DOHH2 (cell line): ENCODE measurements around the gene MRPL47.

ENCODE experiments used
- H3F3A ChIP-seq: fragments of 200-600 bp; sonication (generic), shearing (Covaris generic); 2 replicates; pipeline ENCODE4 v1.6.0; 2016; ENCODE audit warnings: antibody characterized with exemption, mild to moderate bottlenecking; ENCODE audit not compliant: control insufficient read depth, insufficient read depth
- H3K27ac ChIP-seq: fragments of 200-600 bp; sonication (generic); 2 replicates; pipeline ENCODE4 v1.5.1; 2014; ENCODE audit warnings: low read depth, mild to moderate bottlenecking, low read length, moderate library complexity
- H3K27me3 ChIP-seq: fragments of 200-600 bp; sonication (generic); 2 replicates; pipeline ENCODE4 v1.6.1; 2014; ENCODE audit warnings: mild to moderate bottlenecking, low read length, mixed read lengths; ENCODE audit not compliant: control insufficient read depth
- H3K36me3 ChIP-seq: fragments of 200-600 bp; sonication (generic); 2 replicates; pipeline ENCODE4 v1.6.1; 2014; ENCODE audit warnings: mild to moderate bottlenecking, low read length, moderate library complexity, mixed read lengths; ENCODE audit not compliant: control insufficient read depth
- H3K4me1 ChIP-seq: fragments of 200-600 bp; sonication (generic); 2 replicates; pipeline ENCODE4 v1.6.1; 2014; ENCODE audit warnings: mild to moderate bottlenecking, low read length, mixed read lengths; ENCODE audit not compliant: control insufficient read depth
- H3K4me2 ChIP-seq: fragments of 200-600 bp; sonication (generic); 2 replicates; pipeline ENCODE4 v1.6.0; 2014; ENCODE audit warnings: mild to moderate bottlenecking, low read length, moderate library complexity
- H3K4me3 ChIP-seq: fragments of 200-600 bp; sonication (generic); 2 replicates; pipeline ENCODE4 v1.5.1; 2014; ENCODE audit warnings: mild to moderate bottlenecking, low read length, mixed read lengths
- H3K79me2 ChIP-seq: fragments of 200-600 bp; sonication (generic); 2 replicates; pipeline ENCODE4 v1.6.1; 2014; ENCODE audit warnings: mild to moderate bottlenecking, low read length, mixed read lengths; ENCODE audit not compliant: control insufficient read depth
- H3K9me2 ChIP-seq: fragments of 200-600 bp; sonication (generic); replicated peaks from 2 replicates; pipeline ENCODE4 v1.6.1; 2014; ENCODE audit warnings: mild to moderate bottlenecking, low read length, mixed read lengths; ENCODE audit not compliant: control insufficient read depth
- H3K9me3 ChIP-seq: fragments of 200-600 bp; sonication (generic); 2 replicates; pipeline ENCODE4 v1.6.1; 2014; ENCODE audit warnings: antibody characterized with exemption, low read length, mixed read lengths; ENCODE audit not compliant: control insufficient read depth, insufficient read depth
- H4K20me1 ChIP-seq: fragments of 200-600 bp; sonication (generic); 2 replicates; pipeline ENCODE4 v1.6.0; 2014; ENCODE audit warnings: low read depth, mild to moderate bottlenecking, antibody characterized with exemption, low read length, moderate library complexity; ENCODE audit not compliant: control insufficient read depth, insufficient read depth
- EZH2phosphoT487 ChIP-seq: fragments of 200-600 bp; sonication (generic); IDR thresholded peaks from 2 replicates; pipeline ENCODE4 v1.6.1; 2017; ENCODE audit warnings: borderline replicate concordance, mild to moderate bottlenecking, antibody characterized with exemption, low read length, moderate library complexity, mixed read lengths
- TF ChIP-seq, protein P1 (sequence below): fragments of 200-600 bp; sonication (generic); IDR thresholded peaks from one replicate; pipeline ENCODE4 v1.5.1; 2014; ENCODE audit warnings: antibody characterized with exemption, mild to moderate bottlenecking, low read depth, low read length; ENCODE audit not compliant: poor library complexity, severe bottlenecking

Gene MRPL47

DNA sequence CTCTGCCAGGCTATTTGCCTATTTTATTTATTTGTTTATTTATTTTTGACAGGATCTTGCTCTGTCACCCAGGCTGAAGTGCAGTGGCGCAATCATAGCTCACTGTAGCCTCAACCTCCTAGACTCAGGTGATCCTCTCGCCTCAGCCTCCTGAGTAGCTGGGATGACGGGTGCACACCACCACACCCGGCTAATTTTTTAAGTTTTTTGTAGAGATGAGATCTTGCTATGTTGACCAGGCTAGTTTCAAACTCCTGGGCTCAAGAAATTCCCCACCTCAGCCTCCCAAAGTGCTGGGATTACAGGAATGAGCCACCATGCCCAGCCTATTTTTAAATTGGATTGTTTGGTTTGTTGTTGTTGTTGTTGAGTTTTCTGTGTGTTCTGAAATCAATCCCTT, 5.6 kb upstream of the MRPL47 start:
- H3F3A ChIP-seq: peaks cover 14% of the 10 kb centered on the region
- no peak overlapping the region for H3K27ac ChIP-seq
- H3K4me1 ChIP-seq: peaks cover 50% of the 10 kb centered on the region
- no peak overlapping the region for H3K4me2 ChIP-seq
- H3K9me3 ChIP-seq: no peaks in the 10 kb centered on the region
- H4K20me1 ChIP-seq: no peaks in the 10 kb centered on the region
- no peak for TF ChIP-seq EZH2phosphoT487
- TF ChIP-seq, protein P1, sequence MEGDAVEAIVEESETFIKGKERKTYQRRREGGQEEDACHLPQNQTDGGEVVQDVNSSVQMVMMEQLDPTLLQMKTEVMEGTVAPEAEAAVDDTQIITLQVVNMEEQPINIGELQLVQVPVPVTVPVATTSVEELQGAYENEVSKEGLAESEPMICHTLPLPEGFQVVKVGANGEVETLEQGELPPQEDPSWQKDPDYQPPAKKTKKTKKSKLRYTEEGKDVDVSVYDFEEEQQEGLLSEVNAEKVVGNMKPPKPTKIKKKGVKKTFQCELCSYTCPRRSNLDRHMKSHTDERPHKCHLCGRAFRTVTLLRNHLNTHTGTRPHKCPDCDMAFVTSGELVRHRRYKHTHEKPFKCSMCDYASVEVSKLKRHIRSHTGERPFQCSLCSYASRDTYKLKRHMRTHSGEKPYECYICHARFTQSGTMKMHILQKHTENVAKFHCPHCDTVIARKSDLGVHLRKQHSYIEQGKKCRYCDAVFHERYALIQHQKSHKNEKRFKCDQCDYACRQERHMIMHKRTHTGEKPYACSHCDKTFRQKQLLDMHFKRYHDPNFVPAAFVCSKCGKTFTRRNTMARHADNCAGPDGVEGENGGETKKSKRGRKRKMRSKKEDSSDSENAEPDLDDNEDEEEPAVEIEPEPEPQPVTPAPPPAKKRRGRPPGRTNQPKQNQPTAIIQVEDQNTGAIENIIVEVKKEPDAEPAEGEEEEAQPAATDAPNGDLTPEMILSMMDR: no peak
- no peaks in the 10 kb centered on the region for H3K27me3 ChIP-seq
- H3K79me2 ChIP-seq: peaks cover 80% of the 10 kb centered on the region
- H3K9me2 ChIP-seq: no peaks in the 10 kb centered on the region
- H3K4me3 ChIP-seq: no peak overlapping the region
- peaks cover 34% of the 10 kb centered on the region for H3K36me3 ChIP-seq

DNA sequence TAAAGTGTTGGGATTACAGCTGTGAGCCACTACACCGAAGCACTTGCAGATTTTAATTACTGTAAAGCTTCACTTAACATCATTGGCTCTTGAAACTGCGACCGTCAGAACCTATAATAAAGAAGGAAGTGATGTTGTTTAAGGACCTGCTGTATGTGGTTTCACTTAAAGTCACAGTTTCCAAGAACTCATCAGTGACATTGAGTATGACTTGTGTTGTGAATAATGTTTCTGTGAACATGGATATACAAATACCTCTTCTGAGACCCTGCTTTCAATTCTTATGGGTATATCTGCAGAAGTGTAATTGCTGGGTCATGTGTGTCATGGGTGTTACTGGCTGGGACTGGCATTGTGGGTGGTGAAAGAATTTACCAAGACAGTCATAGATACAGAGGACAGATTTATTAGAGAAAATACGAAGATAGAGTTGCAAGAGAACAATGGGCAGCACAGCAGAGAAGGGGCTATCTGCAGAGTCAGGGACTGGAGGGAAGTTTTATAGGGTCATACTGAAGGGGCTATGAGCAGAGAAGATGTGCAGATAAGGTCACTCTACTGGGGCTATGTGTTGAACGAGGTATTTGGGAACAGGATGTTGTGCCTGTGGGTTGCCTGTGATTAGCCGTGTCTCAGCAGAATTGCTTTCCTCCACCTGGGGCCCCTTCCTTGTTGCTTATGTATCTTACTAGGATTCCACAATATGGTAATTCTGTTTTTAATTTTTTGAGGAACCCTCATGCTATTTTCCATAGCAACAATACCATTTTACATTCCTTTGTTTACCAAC, 4.7 kb upstream of the MRPL47 start:
- Histone ChIP-seq H3K9me3 (no peaks in the 10 kb centered on the region), H3K4me1 (peaks cover 50% of the 10 kb centered on the region), H3K9me2 (no peaks in the 10 kb centered on the region), H3K27ac (peak overlapping the region; percentile 1), H3K4me2 (peak overlapping the region; percentile 54), H3F3A (peaks cover 14% of the 10 kb centered on the region), H3K79me2 (peaks cover 89% of the 10 kb centered on the region), H3K27me3 (no peaks in the 10 kb centered on the region), H4K20me1 (no peaks in the 10 kb centered on the region), H3K36me3 (peaks cover 36% of the 10 kb centered on the region), H3K4me3 (peak overlapping the region; percentile 43)
- TF ChIP-seq, protein P1: no peak

DNA sequence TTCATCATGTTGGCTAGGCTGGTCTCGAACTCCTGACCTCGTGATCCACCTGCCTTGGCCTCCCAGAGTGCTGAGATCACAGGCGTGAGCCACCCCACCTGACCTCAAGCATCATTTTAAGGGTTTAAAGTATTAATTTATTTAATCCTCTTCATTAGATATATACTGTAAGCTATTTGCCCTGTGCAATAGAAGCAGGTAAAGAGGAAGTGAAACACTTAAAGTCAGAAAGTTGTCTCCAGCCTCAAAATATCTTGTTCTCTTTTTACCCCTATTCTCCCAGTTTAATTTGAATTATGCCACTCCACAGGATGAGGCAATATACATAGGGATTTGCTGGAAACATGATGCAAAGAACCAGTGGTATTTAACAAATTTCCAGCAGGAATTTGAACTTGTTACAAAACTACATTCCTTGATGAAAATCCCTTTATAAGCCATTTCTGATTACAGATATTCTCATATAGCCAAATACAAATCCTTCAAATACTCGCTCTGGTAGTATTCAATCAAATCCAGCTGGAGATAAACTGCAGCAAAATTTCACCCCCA, 2.2 kb upstream of the MRPL47 start:
- H3K4me1 ChIP-seq: peaks cover 49% of the 10 kb centered on the region
- peak overlapping the region; percentile 86 for H3K4me3 ChIP-seq
- H3K36me3 ChIP-seq: peaks cover 43% of the 10 kb centered on the region
- no peaks in the 10 kb centered on the region for H3K27me3 ChIP-seq
- peak overlapping the region; percentile 53 for H3K27ac ChIP-seq
- no peaks in the 10 kb centered on the region for H3K9me3 ChIP-seq
- no peaks in the 10 kb centered on the region; the same call in 1 of the 2 replicates for H4K20me1 ChIP-seq
- peaks cover 10% of the 10 kb centered on the region for H3F3A ChIP-seq
- TF ChIP-seq, protein P1: no peak
- TF ChIP-seq EZH2phosphoT487: no peak
- H3K9me2 ChIP-seq: no peaks in the 10 kb centered on the region
- peaks cover 96% of the 10 kb centered on the region for H3K79me2 ChIP-seq
- peak overlapping the region; percentile 65 for H3K4me2 ChIP-seq
